ENCODE measurements around the gene TICAM1.
"Not testable (repeated sequence)": the region's sequence is repeated elsewhere in the genome, so short reads cannot be mapped to it uniquely, and the experiment has no call there.

The TICAM1 gene

GRCh38 chr19:4806384-4806783 is 25.1 kb downstream of the TICAM1 start:
- no peaks in the 10 kb centered on the region for H3K36me3 ChIP-seq (ENCODE audit: control insufficient read depth, insufficient read depth, low read length)
- no peaks in the 10 kb centered on the region for H3K9me3 ChIP-seq (ENCODE audit: control insufficient read depth, low read length)
- no peak for TF ChIP-seq CTCF (IDR thresholded peaks at IDR 0.05)
- H3K27ac ChIP-seq = no peak overlapping the region
- H3K4me2 ChIP-seq (ENCODE audit: low read length) = no peak overlapping the region
- no peak overlapping the region for H3K9ac ChIP-seq
- H3K4me3 ChIP-seq (ENCODE audit: low read depth, low read length) = no peak overlapping the region
- H3K27me3 ChIP-seq (ENCODE audit: control insufficient read depth, insufficient read depth, low read length) = no peaks in the 10 kb centered on the region
- peaks cover under 1% of the 10 kb centered on the region for H3K4me1 ChIP-seq
- H3K79me2 ChIP-seq = peaks cover 5% of the 10 kb centered on the region
- no peak overlapping the region for H2AFZ ChIP-seq

- H3K27ac ChIP-seq; H3K4me2 ChIP-seq (ENCODE audit: low read length); H3K4me3 ChIP-seq (ENCODE audit: low read depth, low read length); H3K27me3 ChIP-seq (ENCODE audit: control insufficient read depth, insufficient read depth, low read length); H3K79me2 ChIP-seq; H3K9ac ChIP-seq; H3K9me3 ChIP-seq (ENCODE audit: control insufficient read depth, low read length); H3K4me1 ChIP-seq; H2AFZ ChIP-seq; H3K36me3 ChIP-seq (ENCODE audit: control insufficient read depth, insufficient read depth, low read length): not testable (repeated sequence)
These were observed 26.4 kb downstream of the TICAM1 start for GRCh38 chr19:4805140-4805539.

- TF ChIP-seq CTCF (IDR thresholded peaks at IDR 0.05) = peak; percentile 76
- H3K27ac ChIP-seq = no peak overlapping the region
- H3K36me3 ChIP-seq (ENCODE audit: control insufficient read depth, insufficient read depth, low read length) = no peaks in the 10 kb centered on the region
- peaks cover 14% of the 10 kb centered on the region for H3K79me2 ChIP-seq
- no peak overlapping the region for H3K4me2 ChIP-seq (ENCODE audit: low read length)
- no peak overlapping the region for H3K4me3 ChIP-seq (ENCODE audit: low read depth, low read length)
- peaks cover 8% of the 10 kb centered on the region for H3K4me1 ChIP-seq
- H3K9ac ChIP-seq = no peak overlapping the region
- peak overlapping the region; percentile 73 for H2AFZ ChIP-seq
- no peaks in the 10 kb centered on the region for H3K9me3 ChIP-seq (ENCODE audit: control insufficient read depth, low read length)
- no peaks in the 10 kb centered on the region for H3K27me3 ChIP-seq (ENCODE audit: control insufficient read depth, insufficient read depth, low read length)
These were observed 27.5 kb downstream of the TICAM1 start for GRCh38 chr19:4803736-4804695.

GRCh38 chr19:4802711-4803110 is 28.8 kb downstream of the TICAM1 start:
- H3K27me3 ChIP-seq (ENCODE audit: control insufficient read depth, insufficient read depth, low read length) = no peaks in the 10 kb centered on the region
- no peak overlapping the region for H3K27ac ChIP-seq
- H3K9me3 ChIP-seq (ENCODE audit: control insufficient read depth, low read length) = no peaks in the 10 kb centered on the region
- peaks cover 8% of the 10 kb centered on the region for H3K4me1 ChIP-seq
- peaks cover 14% of the 10 kb centered on the region for H3K79me2 ChIP-seq
- H3K4me3 ChIP-seq (ENCODE audit: low read depth, low read length) = no peak overlapping the region
- H2AFZ ChIP-seq = no peak overlapping the region
- H3K36me3 ChIP-seq (ENCODE audit: control insufficient read depth, insufficient read depth, low read length) = no peaks in the 10 kb centered on the region
- no peak overlapping the region for H3K4me2 ChIP-seq (ENCODE audit: low read length)
- no peak for TF ChIP-seq CTCF (IDR thresholded peaks at IDR 0.05)
- H3K9ac ChIP-seq = no peak overlapping the region

- no peak for TF ChIP-seq CTCF (IDR thresholded peaks at IDR 0.05)
- Histone ChIP-seq H3K27me3 (ENCODE audit: control insufficient read depth, insufficient read depth, low read length) (no peaks in the 10 kb centered on the region), H3K36me3 (ENCODE audit: control insufficient read depth, insufficient read depth, low read length) (no peaks in the 10 kb centered on the region), H3K79me2 (peaks cover 20% of the 10 kb centered on the region), H3K27ac (peak overlapping the region; percentile 95), H2AFZ (peak overlapping the region; percentile 93), H3K4me2 (ENCODE audit: low read length) (peak overlapping the region; percentile 45), H3K9ac (no peak overlapping the region), H3K4me3 (ENCODE audit: low read depth, low read length) (no peak overlapping the region), H3K9me3 (ENCODE audit: control insufficient read depth, low read length) (no peaks in the 10 kb centered on the region), H3K4me1 (peaks cover 11% of the 10 kb centered on the region)
These were observed 30.4 kb downstream of the TICAM1 start for GRCh38 chr19:4801085-4801619.
